DMS 273 (cell line): ENCODE measurements around the gene RBFOX2.
"Not testable (repeated sequence)": the region's sequence is repeated elsewhere in the genome, so short reads cannot be mapped to it uniquely, and the experiment has no call there.

Experiments used
- DNase-seq: peaks from one replicate; lab custom pipeline; 2025; ENCODE audit not compliant: unreplicated experiment; lab: John Stamatoyannopoulos, UW

Gene RBFOX2

DNA sequence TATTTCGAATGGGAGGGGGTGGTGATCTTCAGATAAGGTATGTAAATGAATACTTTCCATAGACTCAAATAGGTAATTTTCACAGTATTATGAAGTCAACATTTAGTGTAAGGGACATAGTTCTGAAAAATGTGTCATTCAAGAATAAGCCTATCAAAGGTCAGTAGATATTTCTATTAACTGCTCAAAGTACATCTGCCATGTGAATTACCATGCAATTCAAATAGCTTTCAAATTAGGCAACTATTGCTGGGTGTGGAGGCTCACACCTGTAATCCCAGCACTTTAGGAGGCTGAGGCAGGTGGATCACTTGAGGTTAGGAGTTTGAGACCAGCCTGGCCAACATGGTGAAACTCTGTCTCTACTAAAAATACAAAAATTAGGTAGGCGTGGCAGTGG, 236.8 kb downstream of the RBFOX2 start:
- DNase-seq = not testable (repeated sequence)

DNA sequence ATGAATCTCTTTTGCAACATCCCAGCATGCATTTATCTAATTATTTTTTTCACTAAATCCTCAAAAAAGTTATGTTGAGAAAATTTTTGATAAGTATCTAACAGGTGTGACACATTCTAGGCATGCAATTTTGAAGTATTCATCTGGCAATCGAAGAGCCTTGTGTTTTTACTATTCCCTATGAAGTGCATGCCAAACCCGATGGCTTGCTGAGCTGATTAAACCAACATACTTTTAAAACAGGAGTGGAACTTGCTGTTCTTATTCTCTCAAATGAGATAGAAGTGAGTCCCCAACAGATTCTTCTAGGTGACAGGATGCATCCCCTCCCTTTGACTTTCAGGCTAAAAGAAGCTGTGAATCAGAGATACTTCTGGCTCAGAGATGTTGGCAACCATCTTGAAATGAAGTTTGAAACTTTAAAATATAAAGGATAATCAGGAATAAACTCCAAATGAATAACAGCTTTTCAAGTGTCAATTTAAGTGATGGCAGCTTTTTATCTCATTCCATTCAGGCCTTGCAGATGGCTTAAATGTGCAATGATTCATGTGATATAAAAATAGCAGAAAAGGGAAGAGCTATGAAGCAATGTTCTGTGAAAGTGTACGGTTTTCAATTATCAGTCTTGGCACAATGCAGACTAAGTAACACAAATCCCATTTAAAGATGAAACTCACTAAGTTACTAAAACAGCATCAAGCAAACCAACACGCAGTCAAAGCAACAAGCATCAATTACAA, 243.3 kb downstream of the RBFOX2 start:
- DNase-seq = no peak

DNA sequence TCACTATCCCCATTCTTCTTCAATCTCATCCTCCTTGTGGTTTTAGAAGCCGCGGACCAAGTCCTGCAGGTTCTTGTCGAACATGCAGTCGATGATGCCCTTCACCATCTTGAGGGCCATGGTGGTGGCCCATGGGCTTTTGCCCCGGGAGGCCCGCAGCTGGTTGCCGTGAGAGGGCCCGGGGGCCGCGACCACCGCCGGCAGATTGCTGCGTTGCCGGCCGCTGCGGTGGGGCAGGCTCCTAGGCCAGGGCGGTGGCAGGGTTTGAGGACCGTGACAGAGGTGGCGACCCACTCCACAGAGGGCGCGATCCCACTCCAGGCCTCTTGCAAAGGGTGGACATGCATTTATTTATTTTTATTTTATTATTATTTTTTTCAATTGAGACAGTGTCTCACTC, 244.0 kb downstream of the RBFOX2 start:
- DNase-seq = no peak

DNA sequence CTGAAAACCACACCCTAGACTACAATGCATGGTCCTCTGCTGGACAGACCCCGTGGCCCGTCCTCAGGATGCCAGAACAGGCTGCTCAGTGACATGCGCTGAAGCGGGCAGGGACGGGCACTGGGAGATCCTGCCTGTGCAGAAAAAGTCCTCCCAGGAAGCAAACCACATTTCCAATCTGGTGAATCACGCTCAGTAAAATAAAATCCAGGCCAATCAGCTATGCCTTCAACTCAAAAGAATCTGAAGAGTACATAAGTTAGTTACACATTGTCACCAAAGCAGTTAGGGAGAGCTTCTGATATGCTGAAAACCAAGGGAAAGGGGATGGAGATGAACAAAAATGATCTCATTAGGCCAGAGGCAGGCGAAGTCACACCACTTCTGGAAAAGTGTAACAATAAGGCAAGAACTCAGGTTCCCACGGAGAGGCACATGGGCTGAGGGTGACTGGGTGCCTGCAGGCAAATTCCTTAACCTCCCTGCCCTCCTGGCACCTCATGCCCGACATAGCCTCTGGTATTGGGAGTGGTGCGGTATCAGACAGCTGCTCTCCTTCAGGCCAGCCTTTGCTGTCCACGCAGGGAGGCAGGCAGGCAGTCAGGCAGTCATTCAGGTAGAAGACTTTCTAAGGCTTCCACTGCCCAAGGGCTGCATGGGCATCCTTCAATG, 244.5 kb downstream of the RBFOX2 start:
- DNase-seq = no peak

DNA sequence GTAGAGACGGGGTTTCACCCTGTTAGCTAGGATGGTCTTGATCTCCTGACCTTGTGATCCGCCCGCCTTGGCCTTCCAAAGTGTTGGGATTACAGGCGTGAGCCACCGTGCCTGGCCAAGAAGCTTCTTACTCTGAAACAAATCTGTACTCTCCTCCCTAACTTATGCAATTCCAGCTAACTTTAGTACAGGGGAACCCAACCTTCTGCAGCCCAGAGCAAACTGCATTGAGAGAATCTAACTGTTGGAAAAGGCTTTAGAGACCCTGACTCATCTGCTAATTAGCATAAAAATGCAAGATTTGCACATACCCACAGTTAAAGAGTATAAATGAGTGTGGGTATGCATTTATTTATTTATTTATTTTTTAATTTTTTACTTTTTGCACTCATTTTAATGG, 246.1 kb downstream of the RBFOX2 start:
- no peak for DNase-seq

DNA sequence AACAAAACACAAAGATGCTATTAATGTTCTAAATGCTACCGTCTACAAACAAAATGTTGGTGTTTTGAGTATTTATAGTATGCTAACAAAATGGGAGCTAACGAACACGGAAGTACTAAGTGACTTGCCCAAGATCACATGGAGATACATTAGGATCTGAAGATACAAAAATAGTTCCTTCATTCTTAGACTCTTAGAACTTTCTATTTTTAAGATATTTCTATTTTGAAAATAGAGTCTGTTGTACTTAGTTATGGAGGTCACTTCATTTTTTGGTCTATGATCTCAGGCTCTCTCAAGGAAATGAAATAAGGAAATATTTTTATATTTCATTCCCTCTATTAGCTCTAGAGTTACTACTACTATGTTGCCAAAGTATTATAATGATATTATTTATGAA, 246.7 kb downstream of the RBFOX2 start:
- DNase-seq = no peak

DNA sequence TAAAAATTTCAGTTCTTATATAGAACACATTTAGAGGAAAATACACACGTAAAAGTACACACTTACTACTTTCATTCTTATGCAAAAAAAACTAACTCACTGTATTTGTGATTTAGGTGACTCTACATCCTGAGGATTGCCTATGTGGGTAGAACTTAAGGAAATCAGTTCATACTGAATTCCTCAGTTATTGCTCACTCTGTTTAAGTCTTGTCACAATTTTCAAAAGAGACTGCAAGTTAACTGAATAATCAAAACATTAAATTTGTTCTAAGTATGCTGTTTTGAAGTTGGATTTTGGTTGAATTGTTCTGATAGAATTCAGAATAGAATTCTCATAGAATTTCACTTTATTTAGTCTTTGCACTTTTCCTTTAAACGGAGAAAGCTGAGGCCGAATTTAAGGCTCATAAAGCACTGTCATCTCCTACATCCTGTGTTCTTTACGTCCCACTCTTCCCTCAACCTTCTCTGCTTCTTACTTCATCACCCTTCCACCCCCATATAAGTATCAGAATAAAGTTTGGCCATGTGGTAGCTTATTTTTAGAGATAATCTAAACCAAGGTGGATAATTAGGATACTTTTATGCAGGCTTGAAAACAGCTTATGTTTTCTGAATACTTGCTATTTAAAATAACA, 251.2 kb downstream of the RBFOX2 start:
- DNase-seq = no peak

DNA sequence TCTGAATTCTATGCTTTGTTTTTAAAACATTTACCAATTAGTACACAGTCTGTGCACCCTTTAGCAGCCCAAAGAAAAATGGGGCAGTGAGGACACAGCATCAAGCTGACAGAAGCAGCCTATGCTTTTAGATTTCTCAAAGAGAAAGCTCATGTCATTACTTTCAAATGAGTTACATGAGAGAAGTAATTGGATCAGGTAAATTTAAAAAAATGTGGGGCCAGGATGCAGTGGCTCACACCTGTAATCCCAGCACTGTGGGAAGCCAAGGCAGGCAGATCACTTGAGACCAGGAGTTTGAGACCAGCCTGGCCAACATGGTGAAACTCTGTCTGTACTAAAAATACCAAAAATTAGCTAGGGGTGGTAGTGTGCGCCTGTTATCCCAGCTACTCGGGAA, 253.3 kb downstream of the RBFOX2 start:
- DNase-seq = no peak

DNA sequence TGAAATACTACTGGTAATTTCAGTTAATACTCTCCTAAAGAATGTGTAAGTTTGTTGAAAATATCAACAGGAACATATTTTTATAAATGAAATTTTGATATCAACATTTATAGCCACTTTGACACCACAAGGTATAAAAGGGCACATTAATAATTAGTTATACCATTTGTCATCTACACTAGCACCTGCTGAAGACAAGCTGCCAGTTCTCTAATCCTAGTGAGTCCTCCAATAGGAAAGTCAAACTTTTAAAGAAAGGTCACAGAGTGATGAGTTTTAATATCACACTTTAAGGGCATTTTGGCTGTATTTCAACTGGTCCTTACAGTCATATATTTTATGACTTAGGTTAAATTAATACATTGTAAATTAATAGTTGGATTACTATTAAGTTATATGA, 258.6 kb downstream of the RBFOX2 start:
- no peak for DNase-seq

DNA sequence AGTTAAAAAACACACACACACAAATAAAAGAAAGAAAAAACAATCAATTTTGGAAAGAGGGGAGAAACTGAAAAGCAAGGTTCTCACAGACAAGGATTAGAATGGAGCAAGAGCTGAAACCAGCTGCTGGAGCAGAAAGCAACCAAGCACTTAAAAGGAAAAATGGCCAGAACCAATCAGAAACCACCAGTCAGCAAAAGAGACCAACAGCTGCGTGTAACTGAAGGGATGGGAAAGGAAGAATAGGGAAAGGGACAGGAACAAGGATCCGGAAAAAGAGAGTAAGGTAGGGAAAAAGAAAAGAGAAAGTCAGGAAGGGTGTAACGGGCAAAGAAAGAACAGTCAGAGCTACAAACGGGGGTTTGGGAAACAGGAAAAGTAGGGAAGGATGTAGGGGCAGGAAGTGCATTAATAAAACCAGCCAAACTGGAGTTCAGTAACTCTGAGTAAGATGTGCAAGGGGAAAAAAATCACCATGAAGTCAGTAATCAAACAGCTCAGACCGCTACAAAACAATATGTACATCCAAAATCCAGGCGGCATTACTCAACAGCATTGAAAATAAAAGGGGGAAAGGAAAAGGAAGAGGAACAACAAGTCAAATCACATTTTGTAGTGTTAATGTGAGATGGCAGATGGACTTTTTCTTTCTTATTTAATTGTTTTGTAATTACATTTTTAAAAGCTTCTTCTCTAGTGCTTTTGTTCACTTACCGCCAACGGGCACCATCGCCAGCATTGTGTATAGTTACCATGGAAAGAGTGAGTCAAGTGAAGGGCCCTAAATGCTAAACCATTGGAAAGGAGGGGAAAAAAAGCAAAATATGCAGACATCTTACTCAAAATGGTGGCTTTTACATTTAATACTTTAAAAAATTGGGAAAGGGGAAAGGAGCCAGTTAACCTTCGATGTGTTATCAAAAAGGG, 261.7 kb downstream of the RBFOX2 start:
- DNase-seq = no peak

DNA sequence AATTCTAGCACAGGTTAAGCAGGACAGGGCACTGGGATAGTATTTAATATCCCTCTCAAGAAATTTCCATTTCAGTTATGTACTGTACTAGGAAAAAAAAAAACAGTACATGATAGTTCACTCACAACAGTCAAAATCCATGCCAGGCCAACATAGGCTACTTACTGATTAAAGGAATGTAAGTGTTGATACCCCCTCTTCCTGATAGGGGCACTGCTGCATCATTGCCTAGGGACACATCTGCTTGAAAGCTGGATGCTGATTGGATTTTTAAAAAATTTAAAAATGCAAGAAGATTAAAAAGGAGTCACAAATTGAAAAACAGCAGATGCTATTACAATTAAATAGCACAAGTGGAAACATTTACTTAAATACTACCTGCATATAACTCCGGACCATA, 267.6 kb downstream of the RBFOX2 start:
- peak; percentile 21 for DNase-seq

DNA sequence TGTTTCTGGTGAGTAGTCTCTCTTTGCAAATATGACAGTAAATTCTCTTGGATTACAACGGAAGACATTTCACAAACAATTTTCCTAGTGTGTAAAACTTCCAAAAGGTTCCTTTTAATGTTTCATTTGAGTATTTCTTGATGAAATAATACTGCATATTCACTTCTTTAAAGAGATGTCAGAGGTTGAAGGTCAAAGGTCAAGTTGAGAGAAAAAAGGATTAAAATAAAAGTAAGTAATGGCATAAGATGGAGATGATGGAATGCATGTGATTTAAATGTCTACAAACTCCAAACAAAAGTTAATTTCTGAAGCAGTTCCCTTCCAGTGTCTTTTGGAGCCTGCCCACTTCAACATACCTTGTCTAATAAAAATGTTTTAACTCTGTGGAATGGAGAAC, 270.2 kb downstream of the RBFOX2 start:
- DNase-seq = no peak

DNA sequence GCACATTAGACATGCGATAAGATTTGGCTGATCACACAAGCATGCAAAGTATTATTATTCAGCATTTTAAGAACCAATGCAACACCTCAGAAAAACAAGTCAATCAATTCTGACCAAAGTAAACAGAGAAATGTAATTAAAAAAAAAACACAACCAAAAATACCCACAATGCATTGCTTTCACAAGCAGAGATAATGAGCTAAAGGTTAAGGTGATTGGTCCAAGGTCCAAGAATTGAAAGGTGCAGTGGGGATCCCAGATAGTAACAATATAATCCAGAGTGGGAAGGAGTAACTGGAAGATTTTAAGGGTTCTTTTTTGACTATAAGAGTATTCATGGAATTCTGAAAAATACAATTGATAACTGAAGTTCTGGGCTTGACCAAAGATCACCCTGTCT, 271.9 kb downstream of the RBFOX2 start:
- no peak for DNase-seq

DNA sequence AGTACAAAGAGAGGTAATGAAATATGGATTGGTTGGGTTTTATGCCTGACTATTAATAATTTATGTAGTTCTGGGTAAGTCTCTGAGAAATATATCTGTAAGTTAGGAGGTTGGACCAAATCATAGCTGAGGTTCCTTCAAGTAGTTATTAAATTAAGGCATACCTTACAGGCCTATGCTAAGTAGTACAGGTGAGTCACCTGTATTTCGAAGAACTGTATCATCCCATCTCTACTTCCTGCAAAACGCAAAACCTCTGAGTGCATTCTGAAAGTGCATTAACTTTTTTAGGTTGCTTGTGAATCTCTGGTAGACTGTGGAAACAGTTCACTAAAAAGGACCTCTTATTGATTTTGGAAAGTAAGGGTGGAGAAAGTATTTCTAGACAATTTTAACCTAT, 273.9 kb downstream of the RBFOX2 start:
- no peak for DNase-seq

DNA sequence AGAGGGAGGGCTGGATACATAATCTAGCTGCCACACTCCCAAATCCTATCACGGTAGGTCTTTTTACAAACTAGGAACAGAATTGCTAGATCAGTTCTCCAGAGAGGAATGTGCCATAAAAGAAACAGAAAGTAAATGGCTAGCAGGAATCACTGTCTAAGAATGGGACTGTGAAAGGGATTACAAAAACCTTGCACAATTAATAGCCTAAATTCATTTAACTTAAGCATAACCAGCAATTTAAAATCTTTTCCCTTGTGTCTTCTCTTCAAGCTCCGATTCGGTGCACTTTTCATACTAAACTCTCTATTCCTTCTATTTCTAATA, 275.8 kb downstream of the RBFOX2 start:
- DNase-seq = no peak

DNA sequence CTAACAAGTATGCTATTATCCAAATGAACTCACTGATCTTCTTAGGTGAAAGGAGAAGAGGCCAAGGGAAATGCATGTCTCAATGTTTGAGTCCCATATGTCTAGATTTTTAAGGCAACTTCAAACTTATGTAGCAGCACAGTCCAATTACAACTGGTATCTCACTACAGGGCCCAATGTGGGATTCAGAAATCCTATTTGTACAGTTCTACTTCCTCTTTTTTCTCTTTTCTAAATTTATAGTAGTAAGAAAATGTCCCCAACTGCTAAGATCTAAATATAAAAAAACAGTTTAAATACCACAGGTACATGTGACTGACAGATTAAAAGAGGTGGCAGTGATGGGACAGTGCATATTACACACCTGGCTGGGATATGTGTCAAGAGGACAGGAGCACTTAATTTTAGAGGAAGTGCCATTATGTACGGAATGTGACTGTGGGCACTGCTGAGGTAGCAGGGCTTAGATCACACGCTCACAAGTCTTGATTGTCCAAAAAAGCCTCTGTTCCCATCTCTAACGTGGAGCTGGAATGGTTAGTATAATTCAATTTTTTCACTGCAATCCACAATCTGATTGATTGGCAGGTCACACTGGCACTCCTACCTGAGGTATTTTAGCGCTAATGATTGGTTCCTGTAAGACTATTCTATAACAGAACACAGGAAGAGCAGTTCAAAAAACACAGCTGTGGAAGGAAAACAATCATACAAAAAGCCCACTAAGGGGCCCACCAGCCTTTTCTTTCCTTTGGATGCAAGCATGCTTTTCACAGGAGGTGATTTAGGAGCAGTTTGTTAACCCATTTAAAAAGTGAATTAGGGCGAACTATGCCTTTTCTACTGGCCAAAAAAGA, 276.4 kb downstream of the RBFOX2 start:
- DNase-seq = no peak

DNA sequence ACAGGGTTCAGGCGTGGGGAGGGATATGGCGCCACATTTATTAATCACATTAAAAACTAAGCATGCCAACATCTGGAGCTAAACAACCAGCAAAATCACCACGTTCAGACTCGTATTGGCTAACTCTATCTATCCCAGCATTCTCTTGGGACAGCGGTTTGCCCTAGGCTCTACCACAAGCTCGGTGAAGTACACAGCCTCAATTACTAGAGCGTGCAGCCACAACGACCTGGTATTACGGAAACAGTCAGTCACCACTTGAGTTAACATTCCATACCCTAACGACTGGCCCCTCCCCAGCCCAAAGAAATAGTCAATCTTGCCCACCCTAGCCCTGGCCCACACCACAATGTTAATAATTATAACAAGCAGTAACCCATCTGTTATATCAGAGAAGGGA, 278.8 kb downstream of the RBFOX2 start:
- no peak for DNase-seq

DNA sequence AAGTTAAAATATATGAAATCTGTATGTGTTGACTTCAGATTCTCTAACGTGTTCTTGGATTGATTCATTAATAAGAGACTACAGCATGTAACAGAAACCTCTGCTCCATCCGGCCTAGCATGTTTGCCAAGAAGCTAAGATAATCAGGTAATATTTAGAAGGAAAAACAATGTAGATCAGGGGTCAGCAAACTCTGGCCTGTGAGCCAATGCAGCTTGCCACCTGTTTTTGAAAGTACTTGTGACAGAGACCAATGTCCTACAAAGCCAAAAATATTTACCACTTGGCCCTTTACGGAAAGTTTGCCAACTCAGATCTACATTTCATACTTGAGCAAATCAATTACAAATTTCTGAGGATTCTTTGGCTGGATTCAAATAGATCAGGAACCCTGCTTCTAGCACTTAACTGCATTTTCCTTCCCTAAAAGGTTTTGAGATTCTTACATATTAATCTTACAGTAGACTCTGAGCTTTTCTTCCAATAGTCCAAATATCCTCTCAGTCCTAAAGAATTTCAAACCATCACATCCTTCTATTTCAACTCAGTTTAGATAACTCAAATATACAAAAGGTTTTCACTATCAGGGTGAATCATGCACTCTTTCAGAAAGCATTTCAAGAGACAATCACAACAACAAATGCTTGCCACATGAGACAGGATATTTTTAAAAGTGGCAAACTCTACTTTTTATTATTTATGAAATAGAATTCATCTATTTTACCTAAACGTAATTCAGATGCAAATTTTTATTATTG, 281.5 kb downstream of the RBFOX2 start:
- DNase-seq = no peak

DNA sequence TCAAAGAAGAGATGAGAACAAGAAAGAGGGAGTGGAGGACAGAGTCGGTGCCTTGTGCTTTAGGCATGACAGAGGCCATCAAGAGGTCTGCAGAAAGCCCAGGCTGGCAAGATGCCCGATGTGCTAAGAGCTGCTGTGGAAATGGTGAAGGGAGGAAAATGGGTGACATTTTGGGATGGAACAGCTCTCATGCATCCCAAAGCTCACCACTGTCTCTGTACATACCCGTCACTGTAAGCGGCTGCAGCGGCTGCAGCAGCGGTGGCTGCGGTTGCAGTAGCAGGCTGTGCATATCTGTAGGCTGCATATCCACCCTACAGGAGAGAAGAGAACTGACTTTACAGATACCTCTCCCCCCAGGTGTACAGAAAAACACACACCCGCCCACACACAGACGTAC, 282.4 kb downstream of the RBFOX2 start:
- no peak for DNase-seq

DNA sequence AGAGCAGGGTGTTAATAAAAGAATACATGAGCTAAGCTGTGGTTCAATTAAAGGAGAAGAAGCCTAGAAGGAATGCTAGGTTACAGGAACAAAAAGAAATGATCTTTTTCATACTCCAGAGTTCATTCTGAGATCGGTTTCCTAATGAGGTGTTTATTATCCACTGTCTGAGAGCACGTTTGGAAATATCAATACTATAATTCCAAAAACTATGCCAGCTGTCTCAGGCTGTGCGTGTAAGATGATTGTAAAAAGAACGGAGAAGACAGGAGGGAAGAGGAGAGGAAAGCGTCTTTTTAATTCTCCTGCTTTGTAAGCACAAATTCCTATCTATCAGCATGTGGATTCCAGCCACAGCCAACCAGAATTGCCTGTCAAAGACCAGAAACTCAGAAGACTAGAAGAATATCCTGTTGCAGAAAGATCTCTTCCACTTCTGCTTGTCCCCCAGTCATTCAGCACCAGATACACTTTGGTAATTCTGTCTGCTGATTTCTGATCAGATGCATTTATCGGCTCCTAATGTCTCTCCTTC, 285.2 kb downstream of the RBFOX2 start:
- no peak for DNase-seq
